ENCODE results near the gene ZNF423.

ZNF423 gene

DNA sequence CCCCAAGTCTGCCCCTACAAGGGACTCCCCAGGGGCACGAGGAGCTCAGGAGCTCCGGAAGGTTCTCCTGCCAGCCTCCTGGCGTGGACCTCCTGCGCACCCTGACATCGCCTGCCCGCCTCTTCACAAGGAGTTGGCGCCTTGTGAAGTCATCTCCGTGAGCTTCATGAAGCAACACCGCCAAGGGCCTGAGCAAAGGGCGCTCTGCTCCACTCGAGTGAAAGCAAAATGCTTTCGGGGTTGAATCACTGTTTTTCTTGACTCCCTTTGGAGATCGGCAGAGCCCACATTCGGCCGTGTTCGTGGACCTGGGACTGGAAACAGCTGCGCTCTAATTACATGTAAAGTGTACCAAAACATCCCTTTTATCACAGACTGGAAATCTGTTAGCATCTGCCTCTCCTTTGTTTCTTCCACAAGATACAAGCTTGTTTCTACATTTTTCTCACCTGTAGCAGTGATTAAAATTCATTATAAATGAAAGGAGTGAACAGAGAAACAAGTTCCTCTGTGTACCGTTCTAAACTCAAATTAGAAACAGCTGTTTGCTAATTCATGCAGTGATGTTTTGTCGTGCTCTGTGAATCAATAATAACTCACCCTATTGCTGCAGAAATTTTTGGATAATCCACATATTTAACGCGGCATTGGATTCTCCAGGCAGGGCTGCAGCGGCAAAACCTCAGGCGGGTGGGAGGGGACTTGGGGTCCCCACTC is 203.3 kb downstream of the ZNF423 start:
- no peak for TF ChIP-seq BHLHE40 (IDR thresholded peaks at IDR 0.05; ENCODE audit: borderline replicate concordance)
- TF ChIP-seq SP1 (IDR thresholded peaks at IDR 0.05), result no peak
- TF ChIP-seq CTBP1 (IDR thresholded peaks at IDR 0.05; ENCODE audit: borderline replicate concordance), result no peak
- TF ChIP-seq FOXA1 (IDR thresholded peaks at IDR 0.05), result no peak
- no peak for TF ChIP-seq HDGF (IDR thresholded peaks at IDR 0.05; ENCODE audit: borderline replicate concordance)
- DNase-seq (ENCODE audit: extremely low spot score), result no peak
- ChIA-PET CTCF (interaction anchor here (0.6 kb wide), 1 partner anchor 42 kb away, joined by 3 read pairs; no protein-coding TSS in a partner anchor), POLR2A (no interaction called here)

DNA sequence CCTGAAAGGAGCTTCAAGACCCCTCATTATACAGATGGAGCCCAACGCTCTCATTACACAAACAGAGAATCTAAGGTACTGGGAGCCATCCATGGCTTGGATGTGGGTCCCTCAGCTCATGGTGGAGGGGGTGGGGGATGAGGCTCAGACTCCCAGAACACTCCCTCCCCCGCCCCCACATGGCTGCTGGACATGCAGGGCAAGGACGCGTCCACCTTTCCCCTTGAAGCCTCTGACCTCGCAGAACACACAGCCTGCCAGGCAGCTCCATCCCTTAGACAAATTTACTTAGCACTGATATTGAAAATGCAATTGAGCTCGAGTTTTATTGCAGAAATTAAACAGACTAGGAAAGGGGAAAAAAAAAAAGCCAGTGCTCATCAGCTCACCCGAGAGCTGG is 203.9 kb downstream of the ZNF423 start:
- POLR2A ChIA-PET, result no interaction called here

DNA sequence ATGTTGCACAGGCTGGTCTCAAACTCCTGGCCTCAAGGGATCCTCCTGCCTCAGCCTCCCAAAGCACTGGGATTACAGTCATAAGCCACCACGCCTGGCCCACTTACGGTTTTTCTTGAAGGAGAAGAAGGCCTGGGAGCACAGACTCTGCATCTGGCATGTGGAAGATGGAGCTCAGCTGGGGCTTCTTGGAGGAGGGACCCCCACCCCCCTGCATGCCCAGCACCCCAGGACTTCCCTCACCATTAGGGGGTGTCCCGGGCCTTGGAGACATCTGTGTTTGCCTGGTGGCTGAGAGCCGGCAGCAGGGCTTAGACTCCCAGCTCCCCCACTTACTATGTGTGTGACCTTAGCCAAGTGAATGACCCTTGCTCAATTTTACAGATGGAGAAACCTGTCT is 204.7 kb downstream of the ZNF423 start:
- ChIA-PET POLR2A (no interaction called here), CTCF (no interaction called here)
- no peak for DNase-seq (ENCODE audit: extremely low spot score)
- TF ChIP-seq CTBP1 (IDR thresholded peaks at IDR 0.05; ENCODE audit: borderline replicate concordance), result no peak
- no peak for TF ChIP-seq SUZ12 (IDR thresholded peaks at IDR 0.05)
- no peak for TF ChIP-seq ZNF384 (IDR thresholded peaks at IDR 0.05)
- no peak for TF ChIP-seq FOXA1 (IDR thresholded peaks at IDR 0.05)
- TF ChIP-seq LEF1 (IDR thresholded peaks at IDR 0.05; ENCODE audit: borderline replicate concordance), result no peak
- TF ChIP-seq NFRKB (IDR thresholded peaks at IDR 0.05), result no peak
- no peak for TF ChIP-seq HDGF (IDR thresholded peaks at IDR 0.05; ENCODE audit: borderline replicate concordance)
- no peak for TF ChIP-seq L3MBTL2 (conservative IDR thresholded peaks at IDR 0.05)

More for the DNA sequence above, 203.9 kb downstream of the ZNF423 start:
- CTCF ChIA-PET, result interaction anchor here (0.6 kb wide), 1 partner anchor 42 kb away, joined by 3 read pairs; no protein-coding TSS in a partner anchor
- DNase-seq (ENCODE audit: extremely low spot score), result no peak
- TF ChIP-seq ELF4 (IDR thresholded peaks at IDR 0.05), result no peak
- TF ChIP-seq BHLHE40 (IDR thresholded peaks at IDR 0.05; ENCODE audit: borderline replicate concordance), result no peak

DNA sequence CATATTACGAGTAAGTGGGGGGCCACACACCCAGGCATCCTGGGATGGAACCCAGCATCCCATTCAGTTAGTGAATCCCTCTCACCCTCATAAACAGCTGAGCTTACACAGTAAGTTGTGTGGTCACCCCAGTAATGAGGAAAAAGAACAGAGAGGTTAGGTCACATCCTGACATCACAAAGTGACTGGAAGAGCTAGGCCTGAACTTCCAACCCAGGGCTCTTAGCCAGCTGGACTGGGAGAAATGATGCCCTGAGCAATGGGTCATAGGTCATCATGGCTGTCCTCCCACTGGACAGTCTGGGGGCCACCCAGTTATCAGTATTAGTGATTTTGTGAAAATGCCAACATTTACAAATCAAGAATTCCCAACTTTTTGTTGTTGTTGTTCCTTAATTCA is 205.3 kb downstream of the ZNF423 start:
- no peak for DNase-seq (ENCODE audit: extremely low spot score)
- POLR2A ChIA-PET, result no interaction called here
- TF ChIP-seq BHLHE40 (IDR thresholded peaks at IDR 0.05; ENCODE audit: borderline replicate concordance), result no peak
- no peak for TF ChIP-seq TARDBP (IDR thresholded peaks at IDR 0.05)
- TF ChIP-seq HDGF (IDR thresholded peaks at IDR 0.05; ENCODE audit: borderline replicate concordance), result no peak
- no peak for TF ChIP-seq SP1 (IDR thresholded peaks at IDR 0.05)
- no peak for TF ChIP-seq CTBP1 (IDR thresholded peaks at IDR 0.05; ENCODE audit: borderline replicate concordance)
- TF ChIP-seq FOXA1 (IDR thresholded peaks at IDR 0.05), result no peak
- no peak for TF ChIP-seq ARNT (IDR thresholded peaks at IDR 0.05)
- TF ChIP-seq FOXM1 (IDR thresholded peaks at IDR 0.05; ENCODE audit: borderline replicate concordance), result no peak
- TF ChIP-seq L3MBTL2 (conservative IDR thresholded peaks at IDR 0.05), result no peak
- no peak for TF ChIP-seq ELF4 (IDR thresholded peaks at IDR 0.05)
- TF ChIP-seq NFRKB (IDR thresholded peaks at IDR 0.05), result no peak
- TF ChIP-seq LEF1 (IDR thresholded peaks at IDR 0.05; ENCODE audit: borderline replicate concordance), result no peak
- CTCF ChIA-PET, result no interaction called here

DNA sequence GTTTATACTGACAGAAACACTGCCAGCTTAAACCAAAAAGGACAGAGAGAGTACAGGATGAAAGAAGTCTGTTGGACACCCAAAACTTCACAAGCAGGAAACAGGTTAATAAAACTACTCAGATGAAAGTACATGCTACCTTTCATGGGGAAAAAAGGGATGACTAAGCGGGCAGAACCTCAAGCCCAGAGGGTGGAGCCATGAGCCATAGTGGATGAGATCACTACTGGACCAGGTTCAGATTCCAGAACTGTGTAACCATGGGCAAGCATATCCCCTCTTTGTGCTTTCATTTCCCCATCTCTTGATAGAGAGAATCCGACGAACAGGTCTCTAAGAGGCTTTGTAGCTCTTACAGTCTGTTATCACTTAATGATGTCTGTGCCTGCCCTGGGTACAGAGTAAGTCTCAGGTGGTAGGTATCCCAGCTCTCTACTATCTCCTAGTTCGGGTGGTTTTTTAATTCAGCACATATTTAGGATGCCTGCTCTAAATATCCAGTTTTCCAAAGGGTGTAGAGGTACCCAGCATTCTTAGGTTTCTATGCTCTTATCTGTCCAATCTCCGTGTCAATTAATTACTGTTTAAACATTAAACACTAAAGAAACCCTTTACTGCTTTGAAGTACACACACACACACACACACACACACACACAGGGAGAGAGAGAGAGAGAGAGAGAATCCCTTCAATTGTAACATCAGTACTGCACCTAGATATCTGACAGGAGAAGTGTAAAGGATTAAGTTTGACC is 206.7 kb downstream of the ZNF423 start:
- ChIA-PET POLR2A (no interaction called here), CTCF (no interaction called here)
- DNase-seq (ENCODE audit: extremely low spot score), result no peak
- no peak for TF ChIP-seq CTBP1 (IDR thresholded peaks at IDR 0.05; ENCODE audit: borderline replicate concordance)
- TF ChIP-seq, protein P1, sequence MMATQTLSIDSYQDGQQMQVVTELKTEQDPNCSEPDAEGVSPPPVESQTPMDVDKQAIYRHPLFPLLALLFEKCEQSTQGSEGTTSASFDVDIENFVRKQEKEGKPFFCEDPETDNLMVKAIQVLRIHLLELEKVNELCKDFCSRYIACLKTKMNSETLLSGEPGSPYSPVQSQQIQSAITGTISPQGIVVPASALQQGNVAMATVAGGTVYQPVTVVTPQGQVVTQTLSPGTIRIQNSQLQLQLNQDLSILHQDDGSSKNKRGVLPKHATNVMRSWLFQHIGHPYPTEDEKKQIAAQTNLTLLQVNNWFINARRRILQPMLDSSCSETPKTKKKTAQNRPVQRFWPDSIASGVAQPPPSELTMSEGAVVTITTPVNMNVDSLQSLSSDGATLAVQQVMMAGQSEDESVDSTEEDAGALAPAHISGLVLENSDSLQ (IDR thresholded peaks at IDR 0.05), result no peak
- no peak for TF ChIP-seq FOXA1 (IDR thresholded peaks at IDR 0.05)
- no peak for TF ChIP-seq SUZ12 (IDR thresholded peaks at IDR 0.05)
- no peak for TF ChIP-seq FOXM1 (IDR thresholded peaks at IDR 0.05; ENCODE audit: borderline replicate concordance)
- TF ChIP-seq ARNT (IDR thresholded peaks at IDR 0.05), result no peak
- TF ChIP-seq ZNF384 (IDR thresholded peaks at IDR 0.05), result no peak
- TF ChIP-seq ELF4 (IDR thresholded peaks at IDR 0.05), result no peak
- TF ChIP-seq SP1 (IDR thresholded peaks at IDR 0.05), result no peak
- TF ChIP-seq L3MBTL2 (conservative IDR thresholded peaks at IDR 0.05), result no peak
- no peak for TF ChIP-seq FOXK2 (IDR thresholded peaks at IDR 0.05)
- TF ChIP-seq BHLHE40 (IDR thresholded peaks at IDR 0.05; ENCODE audit: borderline replicate concordance), result no peak
- TF ChIP-seq HDGF (IDR thresholded peaks at IDR 0.05; ENCODE audit: borderline replicate concordance), result no peak

DNA sequence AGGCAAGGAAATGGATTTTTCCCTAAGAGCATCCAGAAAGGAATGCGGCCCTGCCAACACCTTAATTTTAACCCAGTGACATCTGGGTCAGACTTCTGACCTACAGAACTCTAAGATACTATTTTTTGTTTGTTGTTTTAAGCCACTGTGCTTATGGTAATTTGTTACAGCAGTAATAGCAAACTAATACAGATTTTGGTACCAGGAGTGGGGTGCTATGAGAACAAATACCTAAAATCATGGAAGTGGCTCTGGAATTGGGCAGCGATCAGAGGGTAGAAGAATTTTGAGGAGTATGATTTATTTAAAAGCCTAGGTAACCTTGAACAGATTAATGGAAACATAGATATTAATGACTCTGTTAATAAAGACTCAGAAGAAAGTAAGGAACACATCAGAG is 208.2 kb downstream of the ZNF423 start:
- no peak for DNase-seq (ENCODE audit: extremely low spot score)
- POLR2A ChIA-PET, result no interaction called here
- CTCF ChIA-PET, result no interaction called here
- TF ChIP-seq, protein P1 (IDR thresholded peaks at IDR 0.05), result no peak
- TF ChIP-seq BHLHE40 (IDR thresholded peaks at IDR 0.05; ENCODE audit: borderline replicate concordance) (no peak), ARNT (IDR thresholded peaks at IDR 0.05) (no peak), FOXA1 (IDR thresholded peaks at IDR 0.05) (no peak), FOXM1 (IDR thresholded peaks at IDR 0.05; ENCODE audit: borderline replicate concordance) (no peak), ZNF384 (IDR thresholded peaks at IDR 0.05) (no peak), NFRKB (IDR thresholded peaks at IDR 0.05) (no peak), ELF4 (IDR thresholded peaks at IDR 0.05) (no peak), SUZ12 (IDR thresholded peaks at IDR 0.05) (no peak), L3MBTL2 (conservative IDR thresholded peaks at IDR 0.05) (no peak)

DNA sequence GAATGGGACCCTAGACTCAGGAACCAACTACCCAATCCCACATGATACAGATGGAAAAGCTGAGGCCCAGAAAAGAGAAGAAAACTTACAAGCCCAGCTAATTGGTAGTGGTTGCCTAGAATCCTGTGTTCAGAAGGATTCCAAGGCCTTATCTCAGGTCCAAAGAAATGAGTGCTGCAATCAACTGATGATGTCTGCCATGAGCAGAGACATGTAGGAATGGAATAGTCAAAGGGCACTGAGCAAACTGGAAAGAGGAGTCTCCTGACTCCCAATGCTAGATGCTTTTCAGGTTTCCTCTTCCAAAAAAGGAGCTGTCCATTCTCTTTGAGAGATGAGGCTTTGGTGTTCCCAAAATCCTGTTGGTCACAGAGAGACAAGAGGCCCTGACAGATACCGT is 210.6 kb downstream of the ZNF423 start:
- no peak for DNase-seq (ENCODE audit: extremely low spot score)
- POLR2A ChIA-PET, result no interaction called here
- TF ChIP-seq LEF1 (IDR thresholded peaks at IDR 0.05; ENCODE audit: borderline replicate concordance) (no peak), ARNT (IDR thresholded peaks at IDR 0.05) (no peak), FOXA1 (IDR thresholded peaks at IDR 0.05) (no peak), FOXK2 (IDR thresholded peaks at IDR 0.05) (no peak), FOXM1 (IDR thresholded peaks at IDR 0.05; ENCODE audit: borderline replicate concordance) (no peak), BHLHE40 (IDR thresholded peaks at IDR 0.05; ENCODE audit: borderline replicate concordance) (no peak), SUZ12 (IDR thresholded peaks at IDR 0.05) (no peak)
- CTCF ChIA-PET, result interaction anchor here (1.4 kb wide), 1 partner anchor 212 kb away, joined by 3 read pairs; no protein-coding TSS in a partner anchor
